ENCODE results near the gene SNX20. TPM values are rescaled to one million over a fixed set of nuclear protein-coding genes. Genes with fewer than 3 reads are reported as not detected.

The SNX20 gene
- total RNA-seq, 1 experiment from 2014 or later: not detected

- Histone ChIP-seq H3K4me3 (ENCODE audit: low read depth, low read length, poor library complexity, severe bottlenecking) (no peak overlapping the region), H3K36me3 (ENCODE audit: insufficient read depth, low read length, poor library complexity, severe bottlenecking) (no peaks in the 10 kb centered on the region), H3K27ac (ENCODE audit: low read depth, low read length, poor library complexity, severe bottlenecking) (no peak overlapping the region), H3K4me1 (ENCODE audit: insufficient read depth, low read length, poor library complexity, severe bottlenecking) (no peaks in the 10 kb centered on the region), H3K9me3 (ENCODE audit: low read depth, low read length, poor library complexity, severe bottlenecking) (no peaks in the 10 kb centered on the region), H3K27me3 (replicated peaks; ENCODE audit: insufficient read depth, low read depth, low read length, poor library complexity) (peaks cover 8% of the 10 kb centered on the region)
- intact Hi-C loops (cut with micrococcal nuclease; ENCODE audit: unreplicated experiment): no loop called here
- no TSS peak for BruUV-seq (replicated peaks)
- DNase-seq (ENCODE audit: low spot score): no peak
- POLR2A ChIA-PET (ENCODE audit: low non-redundant PET): no interaction called here
- CTCF ChIA-PET: interaction anchor here (1.2 kb wide), 1 partner anchor 8 kb away, joined by 6 read pairs; no protein-coding TSS in a partner anchor
- TF ChIP-seq CTCF (conservative IDR thresholded peaks at IDR 0.05; ENCODE audit: low read depth, low read length) (no peak), EZH2 (IDR thresholded peaks at IDR 0.05; ENCODE audit: borderline replicate concordance, low read depth, low read length, poor library complexity, severe bottlenecking) (no peak)
Measured at GRCh38 chr16:50685462-50686063, 4.5 kb upstream of the SNX20 start.

GRCh38 chr16:50684823-50685461 lies 3.8 kb upstream of the SNX20 start:
- H3K4me1 ChIP-seq (ENCODE audit: insufficient read depth, low read length, poor library complexity, severe bottlenecking): no peaks in the 10 kb centered on the region
- CTCF ChIA-PET: interaction anchor here (1.2 kb wide), 1 partner anchor 8 kb away, joined by 6 read pairs; no protein-coding TSS in a partner anchor
- H3K27ac ChIP-seq (ENCODE audit: low read depth, low read length, poor library complexity, severe bottlenecking): no peak overlapping the region
- H3K27me3 ChIP-seq (replicated peaks; ENCODE audit: insufficient read depth, low read depth, low read length, poor library complexity): peaks cover 8% of the 10 kb centered on the region
- intact Hi-C loops (cut with micrococcal nuclease; ENCODE audit: unreplicated experiment): no loop called here
- no TSS peak for BruUV-seq (replicated peaks)
- no peak overlapping the region for H3K4me3 ChIP-seq (ENCODE audit: low read depth, low read length, poor library complexity, severe bottlenecking)
- TF ChIP-seq CTCF (conservative IDR thresholded peaks at IDR 0.05; ENCODE audit: low read depth, low read length) (no peak), EZH2 (IDR thresholded peaks at IDR 0.05; ENCODE audit: borderline replicate concordance, low read depth, low read length, poor library complexity, severe bottlenecking) (no peak)
- no peak for DNase-seq (ENCODE audit: low spot score)
- no peaks in the 10 kb centered on the region for H3K36me3 ChIP-seq (ENCODE audit: insufficient read depth, low read length, poor library complexity, severe bottlenecking)
- H3K9me3 ChIP-seq (ENCODE audit: low read depth, low read length, poor library complexity, severe bottlenecking): no peaks in the 10 kb centered on the region
- POLR2A ChIA-PET (ENCODE audit: low non-redundant PET): no interaction called here

- DNase-seq (ENCODE audit: low spot score): no peak
- Histone ChIP-seq H3K36me3 (ENCODE audit: insufficient read depth, low read length, poor library complexity, severe bottlenecking) (no peaks in the 10 kb centered on the region), H3K27ac (ENCODE audit: low read depth, low read length, poor library complexity, severe bottlenecking) (no peak overlapping the region), H3K4me1 (ENCODE audit: insufficient read depth, low read length, poor library complexity, severe bottlenecking) (no peaks in the 10 kb centered on the region), H3K9me3 (ENCODE audit: low read depth, low read length, poor library complexity, severe bottlenecking) (no peaks in the 10 kb centered on the region), H3K4me3 (ENCODE audit: low read depth, low read length, poor library complexity, severe bottlenecking) (no peak overlapping the region), H3K27me3 (replicated peaks; ENCODE audit: insufficient read depth, low read depth, low read length, poor library complexity) (peaks cover 6% of the 10 kb centered on the region)
- ChIA-PET POLR2A (ENCODE audit: low non-redundant PET) (no interaction called here), CTCF (no interaction called here)
- no TSS peak for BruUV-seq (replicated peaks)
- no peak for TF ChIP-seq EZH2 (IDR thresholded peaks at IDR 0.05; ENCODE audit: borderline replicate concordance, low read depth, low read length, poor library complexity, severe bottlenecking)
- TF ChIP-seq CTCF (conservative IDR thresholded peaks at IDR 0.05; ENCODE audit: low read depth, low read length): no peak
- intact Hi-C loops (cut with micrococcal nuclease; ENCODE audit: unreplicated experiment): no loop called here
Measured at GRCh38 chr16:50683689-50684374, 2.7 kb upstream of the SNX20 start.
